Limb (tissue), 2 donors: ENCODE results near the gene SCD5.

Experiments used
- DNase-seq, 2 donors: peaks; one replicate each; pipeline ENCODE4 v3.0.0-alpha.2; 2016; ENCODE audit errors: extremely low spot score in 2 of 2

Gene SCD5

DNA sequence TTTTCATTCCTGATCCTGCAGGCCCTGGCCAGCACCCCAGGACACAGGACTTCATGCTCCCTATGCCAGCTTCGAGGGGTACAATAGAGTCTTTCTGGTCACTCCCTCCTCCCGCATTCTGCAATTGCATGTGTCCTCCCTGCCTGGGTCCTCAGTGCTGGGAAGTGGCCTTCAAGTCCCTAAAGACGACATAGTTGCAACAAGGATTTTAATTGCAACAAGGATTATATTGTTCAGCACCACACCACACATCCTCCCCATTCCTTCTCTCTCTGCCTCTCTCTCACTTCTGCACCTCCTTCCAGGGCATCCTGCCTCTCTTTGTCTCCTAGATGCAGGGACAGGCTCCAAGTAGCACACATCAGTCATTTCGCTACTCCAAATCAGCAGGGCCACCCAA, 25.5 kb downstream of the SCD5 start:
- DNase-seq = no peak

DNA sequence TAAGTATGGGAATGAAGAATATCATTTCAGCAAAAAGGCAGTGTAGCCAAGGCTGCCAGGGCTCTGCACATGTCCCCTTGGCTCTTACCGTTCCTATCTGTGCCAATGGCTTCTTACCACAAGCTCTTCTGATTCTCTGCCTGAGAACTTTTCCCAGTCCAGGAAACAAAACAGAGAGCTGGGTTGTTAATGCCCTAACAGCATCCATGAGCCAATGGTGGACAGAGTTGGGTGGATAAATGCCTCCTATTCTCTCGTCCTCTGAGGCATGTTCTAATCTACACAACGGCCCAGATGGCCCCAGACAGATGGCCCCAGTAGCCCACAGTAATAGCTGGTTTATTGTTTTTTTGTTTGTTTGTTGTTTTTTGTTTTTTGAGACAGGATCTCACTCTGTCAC, 28.0 kb downstream of the SCD5 start:
- no peak for DNase-seq

DNA sequence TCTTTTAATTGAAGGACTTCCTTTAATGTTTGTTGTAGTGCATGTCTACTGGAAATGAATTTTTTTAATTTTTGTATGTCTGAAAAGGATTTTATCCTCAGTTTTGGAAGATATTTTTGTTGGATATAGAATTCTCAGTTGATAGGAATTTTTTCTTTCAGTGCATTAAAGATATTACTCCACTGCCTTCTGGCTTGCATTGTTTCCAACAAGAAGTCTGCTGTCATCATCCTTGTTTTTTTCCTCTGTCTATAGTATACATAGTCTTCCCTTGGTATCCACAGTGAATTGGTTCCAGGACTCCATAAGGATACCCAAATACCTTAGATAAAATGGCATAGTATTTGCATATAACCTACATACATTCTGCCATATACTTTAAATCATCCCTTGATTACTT, 33.5 kb downstream of the SCD5 start:
- DNase-seq = no peak

DNA sequence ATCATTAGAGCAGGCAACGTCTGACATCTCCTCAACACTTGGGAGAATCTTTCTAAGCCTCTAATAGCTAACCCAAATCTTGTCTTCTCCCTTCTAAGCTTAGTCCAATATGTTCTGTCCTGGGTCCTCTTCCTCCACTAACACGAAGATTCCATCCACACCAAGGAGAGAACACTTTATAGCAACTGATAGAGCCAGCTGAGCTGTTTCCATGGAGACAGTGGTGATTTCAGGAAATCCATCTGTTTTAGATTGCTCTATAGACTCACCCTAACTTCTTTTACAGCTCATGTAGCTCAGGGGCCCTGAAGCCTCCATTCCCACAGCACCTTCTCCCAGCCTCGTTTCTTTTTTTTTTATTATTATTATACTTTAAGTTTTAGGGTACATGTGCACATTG, 37.4 kb downstream of the SCD5 start:
- DNase-seq = no peak

DNA sequence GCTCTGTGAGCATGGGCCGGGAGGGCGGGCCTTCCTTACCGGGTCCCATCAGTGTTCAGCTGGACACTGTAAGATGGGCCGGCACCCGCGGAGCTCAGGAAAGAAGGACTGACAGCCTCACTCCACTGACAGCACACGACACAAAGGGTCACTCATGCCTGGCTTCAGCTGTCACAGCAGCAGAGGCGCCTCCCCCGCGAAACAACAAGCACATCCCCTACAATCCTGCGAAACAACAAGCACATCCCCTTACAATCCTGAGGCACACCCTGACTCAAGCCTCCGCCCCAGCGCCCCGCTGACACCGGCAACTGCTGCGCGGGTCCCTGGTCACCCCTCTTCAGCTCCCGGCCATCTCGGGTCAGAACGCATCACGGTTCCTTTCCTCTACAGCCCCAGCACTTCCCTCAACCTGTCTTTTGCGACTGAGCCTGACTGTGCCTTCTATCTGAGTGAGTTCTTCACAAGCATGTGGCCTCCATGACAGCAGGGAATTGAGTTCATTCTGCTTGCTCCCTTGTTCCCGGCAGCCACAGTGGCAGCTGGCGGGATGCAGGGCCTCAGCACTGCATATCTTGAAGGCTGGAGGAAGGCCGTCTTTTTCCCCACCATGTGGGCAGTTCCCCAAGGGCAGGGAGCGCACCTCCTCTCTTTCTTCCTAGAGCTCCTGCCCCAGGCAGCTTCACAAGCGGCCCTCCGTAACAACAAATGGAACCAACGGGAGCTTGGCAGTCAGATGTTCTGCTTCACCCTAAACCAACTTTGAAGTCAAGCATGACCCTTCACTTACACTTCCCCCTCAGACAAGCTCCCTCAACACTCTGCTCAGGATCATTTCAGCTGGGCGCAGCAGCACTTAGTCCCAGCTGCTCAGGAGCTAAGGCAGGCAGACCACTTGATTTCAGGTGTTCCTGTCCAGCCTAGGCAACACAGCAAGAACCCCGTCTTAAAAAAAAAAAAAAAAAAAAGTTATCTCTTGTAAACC, 39.6 kb downstream of the SCD5 start:
- DNase-seq = no peak

DNA sequence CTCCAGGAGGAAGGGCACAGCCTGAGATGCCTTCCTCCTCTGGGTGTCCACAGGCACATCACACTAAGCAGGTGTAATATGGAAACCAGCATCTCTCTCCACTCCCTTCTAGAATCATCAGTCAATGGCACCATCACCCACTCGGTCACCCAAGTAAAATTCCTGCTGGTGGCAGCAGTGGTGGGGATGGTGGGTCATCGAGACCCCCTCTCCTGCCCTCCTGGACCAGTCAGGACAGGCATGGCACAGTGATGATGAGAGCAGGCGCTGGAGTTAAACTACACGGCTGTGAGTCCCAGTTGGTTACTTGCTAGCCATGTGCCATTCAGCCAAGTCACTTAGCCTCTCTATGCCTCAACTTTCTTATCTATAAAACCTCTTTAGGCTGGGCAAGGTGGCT, 42.5 kb downstream of the SCD5 start:
- DNase-seq = no peak

DNA sequence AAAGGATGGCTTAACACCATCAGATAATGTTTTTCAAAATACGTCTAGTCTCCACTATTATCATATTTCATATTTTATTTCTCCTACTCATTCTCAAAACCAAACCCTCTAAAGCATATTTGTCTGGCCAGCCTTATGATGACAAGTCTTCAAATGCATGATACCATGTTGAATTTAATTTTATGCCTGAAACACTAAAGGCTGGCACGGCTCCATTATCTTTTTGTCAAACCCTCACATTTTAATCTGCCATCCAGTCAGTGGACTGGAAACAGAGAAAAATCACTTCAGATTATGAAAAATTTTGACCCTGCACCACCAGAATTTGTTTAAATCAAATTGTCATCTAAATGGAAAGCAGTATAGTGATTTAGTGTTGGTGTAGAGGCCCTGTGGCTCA, 42.9 kb downstream of the SCD5 start:
- no peak for DNase-seq

DNA sequence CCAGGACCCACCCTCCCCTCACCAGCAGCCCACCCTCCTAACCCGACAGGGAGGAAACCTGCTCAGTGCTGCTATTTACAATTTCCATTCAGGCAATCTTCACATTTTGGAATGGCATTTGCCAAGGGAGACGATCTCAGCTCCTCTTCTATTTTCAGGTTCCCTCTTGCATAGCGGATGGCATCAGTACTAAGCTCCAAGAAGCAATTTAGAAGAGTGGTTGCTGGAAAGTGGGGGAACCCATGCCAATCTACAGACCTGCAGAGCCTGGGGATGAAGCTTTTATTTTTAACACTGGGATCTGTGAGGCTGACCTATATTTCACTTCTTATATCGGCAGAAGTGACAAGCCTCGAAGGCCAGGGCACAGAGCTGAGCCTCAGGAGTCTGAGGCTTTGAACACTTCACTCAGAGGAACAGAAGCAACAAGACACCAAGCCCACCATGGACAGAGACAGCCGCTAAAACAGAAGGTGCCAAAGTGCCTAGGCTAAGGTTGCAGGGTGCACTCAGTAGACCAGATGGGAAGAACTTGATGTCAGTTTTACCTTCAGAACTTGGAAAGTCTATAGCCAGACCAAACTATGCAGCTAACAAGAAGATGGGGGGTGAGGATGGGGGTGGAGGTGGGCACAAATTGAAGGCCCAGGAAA, 44.0 kb downstream of the SCD5 start:
- DNase-seq = no peak

DNA sequence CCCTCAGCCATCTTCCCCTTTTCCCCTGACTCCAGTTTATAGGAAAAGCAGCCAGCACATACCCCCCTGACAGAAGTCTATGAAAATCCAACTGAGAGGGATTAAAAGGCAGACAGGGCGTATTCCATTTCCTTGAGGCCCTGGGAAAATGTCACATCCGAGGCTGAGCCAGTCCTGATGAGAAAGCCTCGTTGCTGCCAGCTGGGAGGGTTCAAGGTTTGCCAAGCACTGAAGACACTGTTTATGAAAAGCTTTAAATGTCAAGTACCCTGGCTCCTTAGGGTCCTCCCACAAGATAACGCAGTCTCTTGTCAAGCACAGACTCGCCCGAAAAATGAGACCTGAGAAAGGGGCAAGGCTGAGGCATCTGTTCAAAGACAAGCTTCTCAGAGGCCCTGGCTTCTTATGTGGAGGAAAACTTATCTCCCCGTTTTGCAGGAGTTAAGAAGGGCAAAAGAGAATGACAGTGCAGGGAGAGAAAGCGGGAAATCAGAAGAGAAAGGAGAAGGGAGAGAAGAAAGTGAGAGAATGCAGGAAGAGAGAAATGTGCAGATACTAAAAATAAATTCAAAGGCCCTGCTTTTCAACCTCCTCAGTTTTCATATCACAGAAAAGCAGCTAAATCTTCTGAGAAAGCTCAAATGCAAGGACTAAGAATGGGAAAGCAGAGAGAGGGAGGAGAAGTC, 44.7 kb downstream of the SCD5 start:
- peak; percentile 42 to 44 for DNase-seq

DNA sequence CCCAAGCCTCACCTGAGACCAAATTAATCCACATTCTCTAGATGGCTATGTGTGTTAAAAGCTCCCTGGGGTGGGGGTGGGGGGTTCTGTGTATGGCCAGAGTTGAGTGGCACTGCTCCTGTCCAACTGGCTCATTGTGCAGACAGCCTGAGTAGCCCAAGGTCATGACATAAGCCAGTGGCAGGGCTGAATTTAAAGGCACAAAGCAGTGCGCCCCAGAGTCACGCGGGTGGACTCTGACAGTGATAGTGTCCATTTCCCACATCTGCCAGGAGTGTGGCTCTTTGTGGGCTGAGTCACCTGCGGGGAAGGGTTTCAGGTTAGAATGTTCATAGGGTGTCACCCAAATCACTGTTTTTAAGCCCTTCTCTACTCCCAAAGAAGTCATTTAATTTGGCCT, 45.4 kb downstream of the SCD5 start:
- DNase-seq = no peak

DNA sequence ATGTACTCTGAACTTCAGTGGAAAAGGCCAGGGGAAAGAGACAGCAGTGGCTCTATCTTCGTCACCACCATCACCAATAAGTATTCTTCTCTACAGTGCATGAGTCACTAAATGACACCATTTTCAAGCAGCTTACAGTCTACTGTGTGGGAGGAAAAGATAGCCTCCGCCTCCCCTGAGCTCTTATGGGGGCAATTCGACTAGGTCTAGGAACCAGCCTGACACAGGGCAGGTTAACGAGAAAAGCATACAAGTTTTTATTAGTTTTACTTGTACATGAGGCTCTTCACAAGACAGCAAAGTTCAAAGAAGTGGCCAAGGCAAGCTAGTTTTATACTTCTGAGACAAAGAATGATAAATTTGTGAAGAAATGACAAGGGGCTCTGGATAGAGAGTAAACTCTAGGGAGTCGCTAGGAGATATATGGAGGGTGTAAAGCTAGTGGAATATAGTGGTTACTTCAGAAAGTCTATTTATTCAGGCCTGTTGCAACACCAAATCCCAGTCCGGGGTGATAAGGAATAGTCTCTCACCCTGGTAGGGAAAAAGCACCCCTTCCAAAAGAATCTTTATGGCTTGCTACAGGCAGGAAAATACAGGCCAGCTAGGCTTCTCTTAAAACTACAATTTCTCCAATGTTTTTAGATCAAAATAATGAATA, 49.7 kb downstream of the SCD5 start:
- no peak for DNase-seq

DNA sequence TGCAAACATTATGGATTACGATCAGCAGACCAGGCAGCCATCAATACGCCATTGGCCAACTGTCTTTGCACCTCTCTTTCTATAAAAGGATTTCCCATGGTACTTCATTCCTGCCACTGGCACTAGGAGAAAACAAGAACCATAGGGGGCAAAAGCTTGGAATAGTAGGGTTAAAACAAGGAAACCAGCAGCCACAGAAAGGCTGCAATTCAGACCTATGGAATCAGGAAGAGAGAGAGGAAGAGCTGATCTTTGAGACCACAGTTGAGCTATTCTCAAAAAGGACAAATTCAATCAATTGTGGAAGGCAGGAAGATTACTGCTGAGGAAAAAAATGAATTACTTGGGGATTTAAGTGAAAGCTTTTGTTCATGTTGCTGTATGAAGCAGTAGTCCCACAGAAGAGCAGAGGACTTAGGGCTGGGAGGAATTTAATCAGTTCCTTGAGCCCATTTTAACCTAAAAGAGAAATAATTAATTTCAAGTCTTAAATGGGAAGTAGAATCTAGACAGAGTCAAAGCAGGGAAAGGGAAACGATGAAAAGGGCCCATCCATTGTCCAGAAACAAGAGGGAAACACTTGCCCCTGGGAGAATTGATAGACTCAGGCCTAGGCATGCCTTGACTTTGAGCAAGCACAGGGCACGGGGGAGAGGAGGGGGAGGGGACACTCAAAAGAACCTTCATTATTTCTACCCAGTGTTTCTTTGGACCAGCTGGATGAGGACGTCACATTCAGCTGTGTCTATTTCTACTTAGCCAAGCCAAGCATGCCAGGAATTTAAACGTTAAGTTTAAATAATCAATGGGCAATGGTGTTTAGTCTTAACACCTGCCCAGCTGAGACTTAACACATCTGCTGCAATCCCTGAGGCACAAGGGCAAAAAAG, 50.7 kb downstream of the SCD5 start:
- peak; percentile 22 to 43 for DNase-seq

DNA sequence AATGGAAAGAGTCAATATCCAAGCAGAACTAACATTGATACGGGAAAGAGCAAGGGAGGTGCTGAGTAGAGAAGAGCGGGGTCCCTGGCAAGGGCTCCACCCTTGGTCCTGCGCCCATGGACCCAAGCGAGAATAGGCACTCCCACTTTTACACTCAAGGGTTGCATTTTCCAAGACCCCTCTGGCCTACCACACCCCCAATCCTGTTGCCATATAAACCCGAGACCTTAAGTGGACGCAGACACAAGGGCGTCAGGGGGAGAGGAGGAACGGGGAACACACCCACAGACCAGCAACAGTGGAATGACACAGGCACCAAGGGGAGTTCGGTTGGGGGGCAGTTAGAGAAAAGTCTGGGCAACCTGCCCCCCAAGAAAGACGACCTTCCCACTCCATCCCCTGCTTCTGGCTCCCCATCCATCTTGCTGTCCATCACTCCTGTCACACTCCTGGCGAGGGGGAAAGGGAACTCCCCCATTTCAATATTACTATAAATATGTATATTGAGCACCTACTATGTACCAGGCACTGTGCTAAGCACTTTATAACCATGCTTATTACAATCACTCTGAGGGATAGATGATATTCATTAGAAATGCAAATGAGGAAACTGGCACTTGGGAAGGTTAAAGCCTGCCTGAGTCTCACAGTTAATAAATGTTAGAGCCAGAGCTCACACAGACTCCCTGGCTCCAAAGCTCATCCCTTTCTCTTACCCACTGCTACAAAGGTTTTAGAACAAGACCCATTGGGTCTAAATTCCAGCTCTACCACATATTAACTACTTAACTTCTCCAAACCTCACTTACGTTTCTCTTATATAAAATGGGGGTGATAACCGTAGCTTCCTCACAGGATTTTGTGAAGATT, 51.7 kb downstream of the SCD5 start:
- no peak for DNase-seq

DNA sequence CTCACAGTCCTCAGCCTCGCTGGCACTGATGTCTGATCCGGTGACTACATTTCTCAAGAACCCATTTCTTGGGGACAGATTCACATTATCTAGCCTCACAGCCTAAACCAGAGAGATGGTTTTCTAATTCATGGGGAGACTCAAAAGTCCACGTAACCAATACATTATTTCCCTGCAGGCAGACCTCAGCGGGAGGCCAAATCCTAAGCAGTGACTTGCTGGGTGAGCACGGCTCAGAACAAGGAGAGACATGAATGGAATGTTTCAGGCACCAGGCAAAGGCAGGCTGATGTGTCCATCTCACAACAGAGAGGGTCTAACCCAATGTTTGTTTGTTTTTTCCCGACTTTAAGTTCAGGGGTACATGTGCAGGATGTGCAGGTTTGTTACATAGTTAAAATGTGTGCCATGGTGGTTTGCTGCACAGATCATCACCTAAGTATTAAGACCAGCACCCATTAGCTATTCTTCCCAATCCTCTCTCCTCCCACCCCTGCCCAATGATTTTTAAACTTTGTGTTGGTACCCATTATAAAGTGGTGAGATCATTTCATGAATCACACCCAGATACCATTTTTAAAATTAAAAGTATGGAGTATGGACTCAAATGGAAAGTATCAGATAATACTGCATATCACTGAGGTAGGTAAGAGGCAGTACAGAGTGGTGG, 53.3 kb downstream of the SCD5 start:
- DNase-seq = no peak

DNA sequence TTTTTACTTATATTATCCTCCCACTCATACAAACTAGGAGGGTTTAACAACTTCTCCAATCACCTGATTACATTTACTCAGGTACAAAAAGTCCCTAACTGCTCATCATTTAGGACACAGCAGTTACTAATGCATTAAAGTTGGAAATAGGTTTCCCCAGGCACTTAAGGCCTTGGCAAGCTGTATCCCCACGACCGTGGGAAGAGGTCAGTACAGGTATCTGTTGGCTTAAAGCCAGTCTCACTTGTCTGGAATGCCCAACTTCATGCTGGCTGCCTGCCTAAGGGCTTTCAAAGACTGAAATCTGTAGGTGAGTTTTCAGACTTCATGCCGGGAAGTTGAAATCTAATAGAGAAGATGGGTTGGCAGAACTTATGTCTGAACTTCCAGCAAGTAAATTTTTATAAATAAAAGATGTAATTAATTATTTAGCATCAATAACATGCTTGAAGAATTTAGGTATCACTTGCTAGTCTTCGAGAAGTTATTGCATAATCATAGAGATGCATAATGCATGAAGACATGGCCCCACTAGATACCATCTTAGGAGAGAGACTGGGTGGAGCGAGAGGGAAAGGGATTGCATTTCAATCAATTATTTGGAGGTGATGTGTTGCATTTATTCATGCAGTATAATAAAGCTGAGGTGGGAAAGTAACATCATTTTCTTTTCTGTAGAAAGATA, 54.2 kb downstream of the SCD5 start:
- no peak for DNase-seq

DNA sequence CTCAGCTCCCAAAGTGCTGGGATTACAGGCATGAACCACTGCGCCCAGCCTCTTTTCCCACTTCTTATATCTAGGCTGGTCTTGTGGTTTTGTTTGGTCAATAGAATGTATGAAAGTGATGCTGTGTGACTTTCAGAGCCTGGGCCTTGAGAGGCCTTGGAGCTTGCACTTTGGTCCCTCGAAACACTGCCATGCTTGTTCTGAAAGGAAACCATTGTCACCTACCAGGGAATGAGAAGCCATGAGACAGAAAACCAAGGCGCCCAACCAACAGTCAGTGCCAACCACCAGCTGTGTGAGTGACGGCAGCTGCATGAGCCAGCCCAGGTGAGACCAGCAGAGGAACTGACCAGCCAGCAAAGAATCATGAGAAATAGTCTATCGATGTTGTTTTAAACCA, 57.4 kb downstream of the SCD5 start:
- DNase-seq = no peak

DNA sequence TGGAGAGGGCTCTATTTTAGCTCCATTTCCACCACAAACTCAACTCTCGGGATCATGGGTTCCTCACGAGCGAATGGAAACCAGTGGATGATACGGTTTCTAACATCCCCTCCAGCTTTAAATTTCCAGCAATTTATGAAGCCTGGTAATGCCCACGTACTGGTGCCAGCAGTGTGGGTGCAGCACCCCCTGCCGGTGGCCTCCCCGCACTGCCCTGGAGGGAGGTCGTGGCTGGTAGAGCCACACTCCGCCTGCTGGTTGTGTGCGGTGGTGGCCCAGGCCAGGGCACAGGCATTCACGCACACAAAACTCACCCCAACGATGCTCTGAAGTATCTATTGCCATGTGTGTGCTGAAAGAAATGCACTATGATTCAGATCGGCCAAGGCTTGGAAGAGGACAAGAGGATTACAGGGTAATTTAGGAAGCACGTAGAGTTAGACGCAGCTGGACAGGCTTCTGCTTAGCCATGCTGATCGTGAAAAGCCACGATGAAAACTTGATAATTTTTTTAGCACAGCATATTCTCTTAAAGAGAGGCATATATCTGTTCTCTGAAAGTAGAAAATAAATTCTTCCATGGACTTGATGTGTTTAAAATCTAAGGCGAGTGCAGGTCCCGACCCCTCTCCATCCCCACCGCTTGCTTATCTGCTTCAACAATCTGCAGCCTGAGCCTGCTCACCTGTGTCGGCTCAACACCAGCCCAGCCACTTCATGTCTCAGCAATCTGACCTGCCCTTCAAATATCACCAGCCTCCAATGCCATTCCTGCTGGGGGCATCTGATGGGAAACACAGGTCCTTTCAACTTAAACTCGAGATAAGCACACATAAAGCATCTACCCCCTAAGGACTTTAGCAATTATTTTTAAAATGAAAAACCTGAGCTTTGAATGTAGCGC, 59.1 kb downstream of the SCD5 start:
- peak in 1 of 2 donors; percentile 80 for DNase-seq

DNA sequence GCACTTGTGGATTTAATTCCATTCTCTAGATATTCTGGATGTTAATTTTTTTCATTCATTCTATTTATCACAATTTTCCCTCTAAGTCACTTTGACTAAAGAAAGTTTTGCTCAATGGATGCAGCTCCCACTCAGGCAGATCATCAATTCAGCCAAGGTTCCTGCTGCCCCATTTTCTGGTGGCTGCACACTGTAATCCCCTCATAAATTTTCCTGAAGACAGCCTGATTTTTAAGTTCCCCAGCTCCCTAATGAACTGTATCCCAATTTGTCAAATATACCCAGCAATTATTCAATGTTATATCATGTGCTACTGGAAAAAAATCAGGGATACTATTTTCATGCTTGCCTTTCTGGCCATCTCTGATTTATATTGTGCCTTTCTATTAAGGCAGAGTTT, 61.2 kb downstream of the SCD5 start:
- DNase-seq = no peak
